Measurements from ENCODE around the gene KIAA0232. TPM values are rescaled to one million over a fixed set of nuclear protein-coding genes. Genes with fewer than 3 reads are reported as not detected.
"Not testable (repeated sequence)": the region's sequence is repeated elsewhere in the genome, so short reads cannot be mapped to it uniquely, and the experiment has no call there.

The KIAA0232 gene
- total and polyA plus RNA-seq, 2 experiments from 2014 or later, result 27.4 to 28.7 TPM

DNA sequence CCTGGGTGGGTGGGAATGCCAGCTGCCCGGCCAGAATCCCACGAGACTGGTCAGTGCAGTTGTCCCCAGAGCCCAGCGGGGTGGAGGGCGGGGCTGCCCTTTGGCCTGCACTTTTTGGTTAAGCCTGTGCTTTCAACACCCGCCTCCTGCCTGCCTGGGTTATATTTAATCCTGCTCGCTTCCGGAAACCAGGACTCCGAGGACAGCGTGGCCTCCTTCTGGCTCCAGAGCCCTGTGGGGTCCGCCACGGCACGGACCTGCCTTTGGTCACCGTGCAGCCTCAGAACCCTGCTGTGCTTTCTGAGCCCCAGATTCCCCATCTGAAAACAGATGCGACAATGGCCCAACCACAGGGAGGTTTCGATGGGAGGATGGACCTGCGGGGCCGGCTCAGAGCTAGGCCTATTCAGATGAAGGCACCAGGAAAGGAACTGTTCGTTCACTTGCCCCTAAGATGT lies 29.4 kb upstream of the KIAA0232 start:
- no peaks in the 10 kb centered on the region for H3K9me3 ChIP-seq (ENCODE audit: low read depth)
- TF ChIP-seq, protein P1, sequence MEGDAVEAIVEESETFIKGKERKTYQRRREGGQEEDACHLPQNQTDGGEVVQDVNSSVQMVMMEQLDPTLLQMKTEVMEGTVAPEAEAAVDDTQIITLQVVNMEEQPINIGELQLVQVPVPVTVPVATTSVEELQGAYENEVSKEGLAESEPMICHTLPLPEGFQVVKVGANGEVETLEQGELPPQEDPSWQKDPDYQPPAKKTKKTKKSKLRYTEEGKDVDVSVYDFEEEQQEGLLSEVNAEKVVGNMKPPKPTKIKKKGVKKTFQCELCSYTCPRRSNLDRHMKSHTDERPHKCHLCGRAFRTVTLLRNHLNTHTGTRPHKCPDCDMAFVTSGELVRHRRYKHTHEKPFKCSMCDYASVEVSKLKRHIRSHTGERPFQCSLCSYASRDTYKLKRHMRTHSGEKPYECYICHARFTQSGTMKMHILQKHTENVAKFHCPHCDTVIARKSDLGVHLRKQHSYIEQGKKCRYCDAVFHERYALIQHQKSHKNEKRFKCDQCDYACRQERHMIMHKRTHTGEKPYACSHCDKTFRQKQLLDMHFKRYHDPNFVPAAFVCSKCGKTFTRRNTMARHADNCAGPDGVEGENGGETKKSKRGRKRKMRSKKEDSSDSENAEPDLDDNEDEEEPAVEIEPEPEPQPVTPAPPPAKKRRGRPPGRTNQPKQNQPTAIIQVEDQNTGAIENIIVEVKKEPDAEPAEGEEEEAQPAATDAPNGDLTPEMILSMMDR (IDR thresholded peaks at IDR 0.05; ENCODE audit: low read depth, low read length), result no peak
- peak in 1 of 2 donors; percentile 57 for DNase-seq (ENCODE audit: low read depth in 1 of 2, low spot score in 1 of 2)

DNA sequence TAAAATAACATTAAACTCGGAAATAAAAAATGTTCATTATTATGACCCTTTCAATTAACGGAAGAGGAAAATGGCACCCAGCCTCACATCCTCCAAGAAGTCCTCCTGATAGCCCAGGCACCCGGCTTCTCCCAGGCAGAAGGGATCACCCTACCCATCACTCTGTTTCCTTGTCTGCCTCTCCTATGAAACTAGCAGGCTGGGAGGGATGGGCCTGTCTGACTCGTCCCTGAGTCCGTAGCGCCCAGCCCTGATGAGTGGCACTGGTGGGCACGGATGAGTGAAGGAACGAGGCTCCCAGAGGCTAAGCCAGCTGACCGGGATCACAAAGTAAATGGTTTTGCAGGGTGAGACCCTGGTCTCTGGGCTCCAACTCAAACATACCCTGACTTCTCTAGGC lies 28.6 kb upstream of the KIAA0232 start:
- TF ChIP-seq, protein P1 (IDR thresholded peaks at IDR 0.05; ENCODE audit: low read depth, low read length), result no peak
- Histone ChIP-seq H3K9me3 (ENCODE audit: low read depth) (no peaks in the 10 kb centered on the region), H3K4me3 (no peak overlapping the region), H3K4me1 (ENCODE audit: low read depth) (peaks cover 6% of the 10 kb centered on the region), H3K27me3 (no peaks in the 10 kb centered on the region), H3K36me3 (no peaks in the 10 kb centered on the region), H3K27ac (no peak overlapping the region)
- DNase-seq (ENCODE audit: low read depth in 1 of 2, low spot score in 1 of 2), result no peak

More for the DNA sequence above, 29.4 kb upstream of the KIAA0232 start:
- Histone ChIP-seq H3K27ac (no peak overlapping the region), H3K4me1 (ENCODE audit: low read depth) (peaks cover 6% of the 10 kb centered on the region), H3K4me3 (no peak overlapping the region), H3K27me3 (no peaks in the 10 kb centered on the region), H3K36me3 (no peaks in the 10 kb centered on the region)

DNA sequence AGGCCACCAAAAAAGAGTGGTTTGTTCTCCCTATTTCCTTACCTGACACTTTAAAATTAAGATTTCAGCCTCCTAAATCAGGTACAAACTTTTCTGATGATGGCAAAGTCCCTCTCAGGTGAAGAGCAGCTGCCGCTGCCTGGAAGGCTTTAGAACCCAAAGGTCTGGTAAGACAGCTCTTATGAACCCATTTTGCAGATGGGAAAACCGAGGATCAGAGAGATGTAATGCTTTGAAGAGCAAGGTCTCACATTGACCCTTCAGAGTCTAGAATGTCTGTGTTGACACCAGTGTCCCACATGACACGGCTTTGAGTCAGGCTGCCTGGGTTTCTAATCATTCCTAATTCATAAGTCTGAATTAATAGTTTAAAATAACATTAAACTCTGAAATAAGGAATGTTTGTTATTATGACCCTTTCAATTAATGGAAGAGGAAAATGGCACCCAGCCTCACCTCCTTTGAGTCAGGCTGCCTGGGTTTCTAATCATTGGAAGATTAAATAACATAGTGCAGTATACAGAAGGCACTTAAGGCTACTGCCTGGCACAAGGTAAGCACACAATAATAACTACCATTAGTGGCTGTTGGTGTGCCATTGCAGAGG lies 27.9 kb upstream of the KIAA0232 start:
- TF ChIP-seq, protein P1 (IDR thresholded peaks at IDR 0.05; ENCODE audit: low read depth, low read length), result no peak
- Histone ChIP-seq H3K9me3 (ENCODE audit: low read depth) (no peaks in the 10 kb centered on the region), H3K27me3 (no peaks in the 10 kb centered on the region), H3K4me1 (ENCODE audit: low read depth) (peaks cover 6% of the 10 kb centered on the region), H3K36me3 (no peaks in the 10 kb centered on the region), H3K27ac (no peak overlapping the region), H3K4me3 (no peak overlapping the region)
- no peak for DNase-seq (ENCODE audit: low read depth in 1 of 2, low spot score in 1 of 2)

DNA sequence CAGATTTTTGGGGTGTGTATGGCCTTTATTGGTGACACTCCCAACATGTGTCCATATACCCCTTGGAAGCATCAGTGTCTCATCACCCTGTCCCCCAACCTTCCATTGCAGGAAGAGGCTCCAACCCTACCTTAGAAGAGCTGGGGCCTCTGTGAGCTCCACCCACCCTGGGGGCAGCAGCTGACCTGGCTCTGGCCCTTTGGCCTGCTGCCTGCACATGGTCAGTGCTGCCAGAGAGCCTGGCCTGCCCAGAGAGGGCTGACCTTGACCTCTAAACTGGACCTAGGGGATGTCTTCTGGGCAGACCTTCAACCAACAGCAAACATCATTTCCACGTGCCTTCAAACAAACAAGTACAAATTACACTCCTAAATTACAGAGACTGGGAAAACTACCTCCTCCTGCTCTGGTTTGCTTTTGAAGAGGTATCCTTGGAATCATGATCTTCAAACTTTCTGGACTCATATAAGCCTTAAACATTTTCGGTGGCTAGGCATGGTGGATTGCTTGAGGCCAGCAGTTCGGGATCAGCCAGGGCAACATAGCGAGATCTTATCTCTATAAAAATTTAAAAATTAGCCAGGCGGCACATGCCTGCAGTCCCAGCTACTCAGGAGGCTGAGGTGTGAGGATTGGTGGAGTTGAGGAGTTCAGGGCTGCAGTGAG lies 27.3 kb upstream of the KIAA0232 start:
- Histone ChIP-seq H3K27ac (no peak overlapping the region), H3K27me3 (no peaks in the 10 kb centered on the region), H3K4me3 (no peak overlapping the region), H3K36me3 (no peaks in the 10 kb centered on the region), H3K4me1 (ENCODE audit: low read depth) (peaks cover 6% of the 10 kb centered on the region), H3K9me3 (ENCODE audit: low read depth) (no peaks in the 10 kb centered on the region)
- TF ChIP-seq, protein P1 (IDR thresholded peaks at IDR 0.05; ENCODE audit: low read depth, low read length), result no peak
- no peak for DNase-seq (ENCODE audit: low read depth in 1 of 2, low spot score in 1 of 2)

DNA sequence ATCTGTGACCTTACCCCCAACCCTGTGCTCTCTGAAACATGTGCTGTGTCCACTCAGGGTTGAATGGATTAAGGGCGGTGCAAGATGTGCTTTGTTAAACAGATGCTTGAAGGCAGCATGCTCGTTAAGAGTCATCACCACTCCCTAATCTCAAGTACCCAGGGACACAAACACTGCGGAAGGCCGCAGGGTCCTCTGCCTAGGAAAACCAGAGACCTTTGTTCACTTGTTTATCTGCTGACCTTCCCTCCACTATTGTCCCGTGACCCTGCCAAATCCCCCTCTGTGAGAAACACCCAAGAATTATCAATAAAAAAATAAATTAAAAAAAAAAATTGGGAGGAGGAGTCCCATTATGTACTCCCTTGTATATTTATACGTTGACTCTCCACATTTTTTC lies 26.2 kb upstream of the KIAA0232 start:
- not testable (repeated sequence) for DNase-seq (ENCODE audit: low read depth in 1 of 2, low spot score in 1 of 2); H3K27me3 ChIP-seq; H3K36me3 ChIP-seq; H3K9me3 ChIP-seq (ENCODE audit: low read depth); H3K4me3 ChIP-seq; H3K27ac ChIP-seq; H3K4me1 ChIP-seq (ENCODE audit: low read depth)

DNA sequence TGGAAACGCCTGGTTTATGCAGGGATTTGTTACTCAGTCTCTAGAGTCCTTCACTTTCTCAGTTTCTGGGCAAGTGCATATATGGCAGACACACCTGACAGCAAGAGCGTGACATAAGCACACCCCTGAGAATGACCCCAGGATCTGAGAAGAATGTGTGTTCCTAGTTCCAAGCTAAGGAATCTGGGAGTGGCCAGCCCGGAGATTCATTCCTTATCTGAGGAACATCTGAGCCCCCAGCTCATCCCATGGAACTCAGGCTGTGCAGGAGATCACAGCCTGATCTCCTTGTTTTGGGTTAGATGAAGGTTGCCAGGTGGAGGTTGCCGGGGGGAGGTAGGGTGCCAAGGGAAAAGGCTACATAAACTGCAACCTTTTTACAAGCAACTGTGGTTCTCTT lies 23.8 kb upstream of the KIAA0232 start:
- no peak overlapping the region for H3K4me3 ChIP-seq
- TF ChIP-seq, protein P1 (IDR thresholded peaks at IDR 0.05; ENCODE audit: low read depth, low read length), result no peak
- no peaks in the 10 kb centered on the region for H3K9me3 ChIP-seq (ENCODE audit: low read depth)
- no peaks in the 10 kb centered on the region for H3K36me3 ChIP-seq
- DNase-seq (ENCODE audit: low read depth in 1 of 2, low spot score in 1 of 2), result no peak
- no peaks in the 10 kb centered on the region for H3K4me1 ChIP-seq (ENCODE audit: low read depth)
- no peak overlapping the region for H3K27ac ChIP-seq
- no peaks in the 10 kb centered on the region for H3K27me3 ChIP-seq

Data from cardiac muscle cell (in vitro differentiated cells and primary cell).